ENCODE measurements around the gene DCP1B. TPM values are rescaled to one million over a fixed set of nuclear protein-coding genes. Genes with fewer than 3 reads are reported as not detected.
"Not testable (repeated sequence)": the region's sequence is repeated elsewhere in the genome, so short reads cannot be mapped to it uniquely, and the experiment has no call there.

DCP1B gene
- total and polyA plus RNA-seq, 12 donors = 1.1 to 4.9 (median 2.0) TPM

- no peak overlapping the region for H3K27ac ChIP-seq
- WGBS, 2 donors = 71 to 78% methylated on average over 1 of the region's 1 CpG
- peaks cover 0 to 82% (median 7%) of the 10 kb centered on the region in 9 donors for H3K36me3 ChIP-seq
- no peak for DNase-seq
- ATAC-seq = peak in 1 of 8 donors; percentile 49
- intact Hi-C loops (cut with DNase I) = no loop called here
- H3K9me3 ChIP-seq = peaks cover 0 to 10% (median 0%) of the 10 kb centered on the region in 11 donors
- TF ChIP-seq CTCF (IDR thresholded peaks at IDR 0.05) = no peak
- H3K4me3 ChIP-seq = no peak overlapping the region
- H3K27me3 ChIP-seq = no peaks in the 10 kb centered on the region
- peaks cover 0 to 12% (median 4%) of the 10 kb centered on the region in 9 donors for H3K4me1 ChIP-seq
Measured at GRCh38 chr12:1947081-1947480, 57.2 kb downstream of the DCP1B start.

- Histone ChIP-seq H3K36me3 (peaks cover 0 to 81% (median 7%) of the 10 kb centered on the region in 9 donors), H3K4me1 (peaks cover 0 to 12% (median 4%) of the 10 kb centered on the region in 9 donors)
- intact Hi-C loops (cut with DNase I) = no loop called here
Measured at GRCh38 chr12:1946296-1946695, 58.0 kb downstream of the DCP1B start.

DNA sequence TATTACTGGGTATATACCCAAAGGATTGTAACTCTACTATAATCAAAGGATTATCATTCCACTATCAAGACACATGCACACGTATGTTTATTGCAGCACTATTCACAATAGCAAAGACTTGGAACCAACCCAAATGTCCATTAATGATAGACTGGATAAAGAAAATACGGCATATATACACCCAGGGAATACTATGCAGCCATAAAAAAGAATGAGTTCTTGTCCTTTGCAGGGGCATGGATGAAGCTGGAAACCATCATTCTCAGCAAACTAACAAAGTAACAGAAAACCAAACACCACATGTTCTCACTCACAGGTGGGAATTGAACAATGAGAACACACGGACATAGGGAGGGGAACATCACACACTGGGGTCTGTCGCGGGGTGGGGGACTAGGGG is 58.8 kb downstream of the DCP1B start:
- H3K27me3 ChIP-seq; H3K4me3 ChIP-seq; DNase-seq; H3K27ac ChIP-seq; ATAC-seq; H3K9me3 ChIP-seq; intact Hi-C loops (cut with DNase I): not testable (repeated sequence)
- Histone ChIP-seq H3K4me1 (peaks cover 0 to 12% (median 3%) of the 10 kb centered on the region in 9 donors), H3K36me3 (peaks cover 0 to 81% (median 7%) of the 10 kb centered on the region in 9 donors)
- 87 to 98% methylated on average over 5 of the region's 5 CpGs for WGBS, 2 donors

More at GRCh38 chr12:1946296-1946695, 58.0 kb downstream of the DCP1B start:
- no peak overlapping the region for H3K27ac ChIP-seq
- ATAC-seq (peak in 1 of 8 donors; percentile 34), DNase-seq (no peak)
- no peak overlapping the region for H3K4me3 ChIP-seq
- 79 to 84% methylated on average over 3 of the region's 3 CpGs for WGBS, 2 donors
- no peak for TF ChIP-seq CTCF (IDR thresholded peaks at IDR 0.05)
- H3K9me3 ChIP-seq = peaks cover 0 to 10% (median 0%) of the 10 kb centered on the region in 11 donors
- no peaks in the 10 kb centered on the region for H3K27me3 ChIP-seq

DNA sequence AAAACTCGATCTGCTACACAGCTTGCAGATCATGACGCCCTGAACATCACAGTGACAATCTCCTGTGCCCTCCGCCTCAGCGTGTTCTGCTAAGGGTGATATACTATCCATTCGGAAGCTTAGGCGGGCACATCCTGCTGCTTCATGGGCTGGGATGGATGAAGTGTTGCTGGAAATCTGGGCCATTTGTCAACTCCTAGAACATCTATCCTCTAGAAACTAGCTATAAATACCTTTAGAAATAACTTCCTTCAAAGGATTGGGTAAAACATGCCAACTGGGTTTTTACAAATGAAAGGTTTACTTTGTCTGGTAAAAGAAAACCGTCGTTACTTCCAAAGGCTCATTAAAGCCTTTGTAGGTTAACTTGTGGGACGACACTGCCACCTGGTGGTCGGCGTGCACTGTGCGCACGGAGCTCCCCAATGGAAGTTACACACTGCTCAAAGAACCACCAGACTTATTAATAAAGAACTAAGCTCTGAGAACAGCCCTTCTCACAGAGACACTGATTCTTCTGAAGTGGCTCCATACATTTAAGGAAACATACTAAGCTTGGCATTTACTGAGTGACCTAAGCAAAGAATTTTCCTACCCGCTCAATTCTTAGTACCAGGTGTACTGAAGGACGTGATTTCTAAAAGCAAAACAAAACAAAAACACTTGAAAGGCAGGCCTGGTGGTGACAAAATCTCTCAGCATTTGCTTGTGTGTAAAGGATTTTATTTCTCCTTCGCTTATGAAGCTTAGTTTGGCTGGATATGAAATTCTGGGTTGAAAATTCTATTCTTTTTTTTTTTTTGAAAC is 64.3 kb downstream of the DCP1B start:
- Histone ChIP-seq H3K36me3 (peaks cover 0 to 39% (median 0%) of the 10 kb centered on the region in 9 donors), H3K27ac (peak overlapping the region in 2 of 10 donors; percentile 7 to 37), H3K9me3 (peaks cover 0 to 5% (median 0%) of the 10 kb centered on the region in 11 donors), H3K4me1 (peaks cover 4 to 31% (median 11%) of the 10 kb centered on the region in 9 donors), H3K27me3 (no peaks in the 10 kb centered on the region), H3K4me3 (peak overlapping the region in 1 of 10 donors; percentile 6)
- TF ChIP-seq CTCF (IDR thresholded peaks at IDR 0.05) = peak; percentile 90 to 99 (median 98)
- ATAC-seq (peak; percentile 64 to 91 (median 86)), DNase-seq (peak; percentile 88 to 92)
- intact Hi-C loops (cut with DNase I) = loop anchor here (1.0 to 10.0 kb wide), 10 partner anchors 143 to 308 kb away; no protein-coding TSS in a partner anchor
- 28 to 29% methylated on average over 16 of the region's 16 CpGs for WGBS, 2 donors

Data from heart right ventricle (tissue), 16 donors.